GM18867 (cell line): ENCODE data around the gene PDE8A.

Experiments
- ATAC-seq: cut with Tn5 transposase; IDR thresholded peaks from one replicate; pipeline ENCODE4 v1.9.1; 2021; ENCODE audit warnings: mild to moderate bottlenecking, moderate library complexity; ENCODE audit not compliant: unreplicated experiment

The PDE8A gene

GRCh38 chr15:85030301-85030929, 48.8 kb downstream of the PDE8A start:
- ATAC-seq, result no peak

GRCh38 chr15:85031086-85031943, 49.7 kb downstream of the PDE8A start:
- no peak for ATAC-seq

- ATAC-seq, result no peak
Observed at GRCh38 chr15:85031944-85032558, 50.4 kb downstream of the PDE8A start.

GRCh38 chr15:85033148-85033547, 51.5 kb downstream of the PDE8A start:
- no peak for ATAC-seq

GRCh38 chr15:85034276-85034675, 52.6 kb downstream of the PDE8A start:
- ATAC-seq, result no peak

GRCh38 chr15:85035980-85036379, 54.3 kb downstream of the PDE8A start:
- no peak for ATAC-seq

GRCh38 chr15:85036716-85037115, 55.1 kb downstream of the PDE8A start:
- no peak for ATAC-seq

- ATAC-seq, result no peak
Observed at GRCh38 chr15:85037641-85038040, 56.0 kb downstream of the PDE8A start.

GRCh38 chr15:85041230-85041629, 59.6 kb downstream of the PDE8A start:
- ATAC-seq, result no peak

- no peak for ATAC-seq
Observed at GRCh38 chr15:85044251-85044853, 62.7 kb downstream of the PDE8A start.

- ATAC-seq, result no peak
Observed at GRCh38 chr15:85044894-85045293, 63.2 kb downstream of the PDE8A start.

GRCh38 chr15:85045615-85046014, 64.0 kb downstream of the PDE8A start:
- ATAC-seq, result no peak

- ATAC-seq, result no peak
Observed at GRCh38 chr15:85047271-85047948, 65.8 kb downstream of the PDE8A start.

GRCh38 chr15:85048430-85048829, 66.8 kb downstream of the PDE8A start:
- no peak for ATAC-seq

GRCh38 chr15:85049805-85050204, 68.1 kb downstream of the PDE8A start:
- no peak for ATAC-seq

- ATAC-seq, result no peak
Observed at GRCh38 chr15:85059734-85060133, 78.1 kb downstream of the PDE8A start.

- ATAC-seq, result no peak
Observed at GRCh38 chr15:85062560-85062959, 80.9 kb downstream of the PDE8A start.

- ATAC-seq, result no peak
Observed at GRCh38 chr15:85063088-85063487, 81.4 kb downstream of the PDE8A start.

- ATAC-seq, result no peak
Observed at GRCh38 chr15:85063522-85064079, 81.9 kb downstream of the PDE8A start.

- no peak for ATAC-seq
Observed at GRCh38 chr15:85064710-85065109, 83.1 kb downstream of the PDE8A start.

GRCh38 chr15:85071061-85071460, 89.4 kb downstream of the PDE8A start:
- no peak for ATAC-seq
